HG03521 (cell line): Measurements from ENCODE around the gene BHMT2.

Experiments used
- ATAC-seq: cut with Tn5 transposase; IDR thresholded peaks from one replicate; pipeline ENCODE4 v1.9.1; 2021; ENCODE audit warnings: mild to moderate bottlenecking, moderate library complexity; ENCODE audit not compliant: unreplicated experiment

BHMT2 gene

DNA sequence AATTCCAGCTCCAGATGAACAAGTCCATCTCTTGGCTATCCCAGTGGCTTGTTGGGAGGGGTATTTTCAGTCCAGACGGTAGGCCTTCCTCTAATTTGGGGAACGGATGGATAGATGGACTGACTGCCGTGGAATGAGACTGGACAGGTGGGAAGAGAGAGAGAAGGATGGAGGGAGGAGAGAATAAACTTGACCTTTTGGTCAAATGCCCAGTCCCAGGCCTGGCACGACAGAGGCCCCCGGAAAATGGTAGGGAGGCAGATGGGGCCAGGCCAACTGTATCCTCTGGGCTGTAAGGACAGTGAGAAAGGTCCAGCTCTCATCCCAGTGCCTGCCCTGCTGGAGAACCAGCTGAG, 43.1 kb downstream of the BHMT2 start:
- ATAC-seq, result no peak

- ATAC-seq, result no peak
These were observed 49.9 kb downstream of the BHMT2 start for GRCh38 chr5:79119486-79119885.

DNA sequence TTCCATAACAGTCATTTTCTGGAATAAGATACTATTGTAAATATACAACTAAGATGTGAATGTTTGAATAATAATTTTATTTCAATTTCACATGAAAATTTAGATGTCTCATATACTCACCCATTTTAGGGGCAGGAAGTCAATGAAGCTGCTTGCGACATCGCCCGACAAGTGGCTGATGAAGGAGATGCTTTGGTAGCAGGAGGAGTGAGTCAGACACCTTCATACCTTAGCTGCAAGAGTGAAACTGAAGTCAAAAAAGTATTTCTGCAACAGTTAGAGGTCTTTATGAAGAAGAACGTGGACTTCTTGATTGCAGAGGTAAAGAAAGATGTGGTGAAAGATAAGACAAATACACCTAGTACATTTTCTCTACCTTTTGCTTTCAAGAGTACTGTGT, 50.7 kb downstream of the BHMT2 start:
- ATAC-seq, result no peak

DNA sequence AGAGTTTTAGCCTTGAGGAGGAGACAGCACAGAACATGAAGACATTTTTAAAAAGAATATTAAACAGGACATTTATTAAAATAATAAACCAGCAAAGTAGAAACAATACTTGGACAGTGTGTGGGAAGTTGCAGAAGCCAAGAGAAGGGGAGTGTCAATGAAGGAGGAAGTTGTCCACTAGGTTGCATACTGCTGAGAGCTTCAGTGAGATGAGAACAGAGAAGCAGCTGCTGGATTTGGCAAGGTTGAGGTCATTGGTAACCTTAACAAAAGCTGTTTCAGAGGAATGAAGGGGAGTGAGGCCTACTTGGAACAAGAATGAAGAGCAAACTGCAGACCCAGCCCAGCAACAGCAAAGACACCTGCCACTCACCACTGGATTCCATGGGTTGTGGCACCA, 53.4 kb downstream of the BHMT2 start:
- ATAC-seq, result no peak

DNA sequence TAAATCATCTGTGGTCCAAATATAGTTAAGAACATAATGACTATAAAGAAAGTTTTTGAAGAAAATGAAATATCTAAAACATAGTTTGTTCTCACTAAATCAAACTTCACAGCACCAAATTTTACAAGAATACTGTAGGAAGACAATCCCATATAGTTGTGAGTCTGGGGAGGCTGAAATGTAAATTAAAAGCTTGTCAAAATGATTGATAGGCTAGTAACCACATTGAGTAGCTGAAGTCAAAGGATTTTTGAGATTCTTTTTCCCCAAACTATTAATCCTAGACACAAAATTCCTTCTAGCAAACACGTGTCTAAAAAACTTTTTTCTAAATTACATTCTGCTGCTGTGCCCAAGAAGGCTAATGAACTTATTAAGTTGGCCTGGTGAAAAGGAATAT, 55.0 kb downstream of the BHMT2 start:
- no peak for ATAC-seq

- no peak for ATAC-seq
These were observed 61.2 kb downstream of the BHMT2 start for GRCh38 chr5:79130781-79131180.

DNA sequence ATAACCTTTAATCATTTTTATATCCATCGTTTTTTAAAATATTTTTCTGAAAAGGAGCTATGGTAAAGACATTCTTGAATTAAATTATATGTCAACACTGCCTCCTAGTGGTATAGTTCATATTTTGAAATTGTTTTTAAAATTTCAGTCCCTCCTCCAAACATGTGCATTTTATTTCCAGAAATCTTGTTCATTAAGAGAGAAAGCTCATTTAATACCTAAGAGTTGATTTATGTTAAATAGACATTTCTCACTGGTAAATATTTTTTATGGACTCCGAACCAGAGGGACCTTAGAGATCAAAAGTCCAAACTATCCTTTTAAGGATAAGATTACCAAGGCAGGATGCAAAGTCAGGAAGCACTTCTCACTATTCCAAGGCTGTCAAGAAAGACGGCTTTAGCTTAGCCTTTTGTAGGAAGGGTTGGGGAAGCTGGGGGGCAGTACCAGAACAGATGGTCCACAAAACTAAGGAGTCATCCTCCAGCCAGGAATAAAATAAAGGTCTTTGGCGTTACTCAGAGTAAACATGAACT, 63.6 kb downstream of the BHMT2 start:
- ATAC-seq, result no peak

DNA sequence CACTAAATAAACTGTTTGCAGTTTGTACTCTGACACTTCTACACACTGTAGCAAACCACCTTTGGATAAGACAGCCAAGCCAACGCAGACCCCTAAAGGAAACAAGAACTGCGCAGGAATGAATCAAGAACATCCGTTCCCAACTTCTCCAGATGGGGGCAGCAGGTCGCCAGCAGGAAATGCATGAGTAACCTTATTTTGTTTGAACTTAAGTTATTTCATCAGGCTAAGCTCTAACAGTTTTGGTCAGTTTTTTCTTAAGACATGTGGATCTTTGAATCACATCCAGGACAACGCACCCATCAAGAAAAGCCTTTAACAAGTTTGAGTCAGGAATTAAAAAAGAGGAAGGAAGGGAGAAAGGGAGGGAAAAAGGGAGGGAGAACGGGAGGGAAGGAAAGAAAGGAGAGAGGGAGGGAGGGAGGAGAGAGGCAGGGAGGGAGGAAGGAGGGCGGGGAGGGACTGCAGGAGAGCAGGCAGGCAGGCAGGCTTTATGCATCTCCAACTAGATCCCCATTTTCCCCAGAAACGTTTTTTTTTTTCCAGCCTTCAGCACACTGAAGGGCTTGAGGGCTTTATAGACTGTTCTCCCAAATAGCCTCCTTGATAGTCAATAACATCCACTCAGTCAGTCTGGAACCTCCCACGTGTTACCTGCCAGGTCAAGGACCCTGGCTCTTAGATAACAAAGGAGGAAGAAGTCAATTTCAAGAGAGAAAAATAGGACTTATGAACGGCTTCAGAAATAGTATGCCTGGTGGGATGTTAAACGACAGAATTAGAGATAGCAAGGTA, 64.3 kb downstream of the BHMT2 start:
- ATAC-seq, result no peak

DNA sequence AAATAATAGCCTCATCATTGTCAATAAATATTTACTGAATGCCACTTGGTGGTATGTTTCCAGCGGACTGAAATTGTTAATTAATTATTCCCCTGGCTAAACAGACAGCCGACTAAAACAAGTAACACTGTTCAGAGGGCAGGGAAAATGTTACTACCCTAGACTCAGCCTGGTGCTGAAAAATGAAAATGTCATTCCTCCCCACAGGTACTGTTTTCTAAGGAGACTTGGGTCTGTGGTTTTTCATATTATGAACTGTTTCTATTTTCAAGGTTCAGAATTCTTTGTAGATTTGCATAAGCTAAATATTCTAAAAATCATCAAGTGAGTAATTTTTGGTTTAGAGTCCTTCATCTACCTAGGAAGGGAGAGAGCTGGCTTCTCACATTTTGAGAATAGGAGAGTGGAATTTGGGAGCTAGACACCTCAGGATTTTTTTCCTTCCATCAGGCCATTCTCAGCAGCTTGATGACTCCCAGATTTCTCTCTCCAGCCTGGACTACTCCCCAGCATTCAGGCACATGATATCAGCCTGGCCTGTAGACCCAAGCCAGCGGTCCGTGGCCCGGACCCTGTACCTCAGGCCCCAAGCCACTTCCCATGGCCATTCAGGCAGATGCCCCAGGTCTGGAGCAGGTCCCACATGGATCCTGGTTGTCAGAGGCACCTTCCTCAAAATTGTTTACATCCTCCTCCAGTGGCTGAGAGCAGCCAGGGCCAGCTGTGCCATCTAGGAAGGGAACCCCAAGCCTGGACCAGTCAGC, 66.4 kb downstream of the BHMT2 start:
- no peak for ATAC-seq

DNA sequence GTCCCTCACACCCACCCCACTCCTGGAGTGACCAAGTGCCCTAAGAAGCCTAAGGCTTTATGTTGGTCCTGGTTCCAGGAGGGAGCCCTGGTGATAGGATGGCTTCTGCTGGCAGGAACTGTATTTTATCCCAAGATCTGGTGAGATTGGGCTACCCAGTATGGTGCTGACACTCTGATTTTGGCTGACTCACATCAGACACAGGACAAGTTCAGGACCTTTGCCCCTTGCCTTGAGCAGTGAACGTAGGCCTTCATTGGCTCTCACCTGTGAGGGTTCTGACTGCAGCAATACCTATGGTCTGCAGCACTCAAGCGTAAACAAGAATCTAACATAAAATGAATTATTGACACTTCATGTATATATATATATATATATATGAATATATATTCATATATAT, 67.1 kb downstream of the BHMT2 start:
- ATAC-seq, result no peak
